HG03565 (cell line): ENCODE results near the gene TIMP1.

Experiments
- ATAC-seq: cut with Tn5 transposase; IDR thresholded peaks from one replicate; pipeline ENCODE4 v1.9.1; 2021; ENCODE audit warnings: mild to moderate bottlenecking, moderate library complexity; ENCODE audit not compliant: unreplicated experiment

TIMP1 gene

DNA sequence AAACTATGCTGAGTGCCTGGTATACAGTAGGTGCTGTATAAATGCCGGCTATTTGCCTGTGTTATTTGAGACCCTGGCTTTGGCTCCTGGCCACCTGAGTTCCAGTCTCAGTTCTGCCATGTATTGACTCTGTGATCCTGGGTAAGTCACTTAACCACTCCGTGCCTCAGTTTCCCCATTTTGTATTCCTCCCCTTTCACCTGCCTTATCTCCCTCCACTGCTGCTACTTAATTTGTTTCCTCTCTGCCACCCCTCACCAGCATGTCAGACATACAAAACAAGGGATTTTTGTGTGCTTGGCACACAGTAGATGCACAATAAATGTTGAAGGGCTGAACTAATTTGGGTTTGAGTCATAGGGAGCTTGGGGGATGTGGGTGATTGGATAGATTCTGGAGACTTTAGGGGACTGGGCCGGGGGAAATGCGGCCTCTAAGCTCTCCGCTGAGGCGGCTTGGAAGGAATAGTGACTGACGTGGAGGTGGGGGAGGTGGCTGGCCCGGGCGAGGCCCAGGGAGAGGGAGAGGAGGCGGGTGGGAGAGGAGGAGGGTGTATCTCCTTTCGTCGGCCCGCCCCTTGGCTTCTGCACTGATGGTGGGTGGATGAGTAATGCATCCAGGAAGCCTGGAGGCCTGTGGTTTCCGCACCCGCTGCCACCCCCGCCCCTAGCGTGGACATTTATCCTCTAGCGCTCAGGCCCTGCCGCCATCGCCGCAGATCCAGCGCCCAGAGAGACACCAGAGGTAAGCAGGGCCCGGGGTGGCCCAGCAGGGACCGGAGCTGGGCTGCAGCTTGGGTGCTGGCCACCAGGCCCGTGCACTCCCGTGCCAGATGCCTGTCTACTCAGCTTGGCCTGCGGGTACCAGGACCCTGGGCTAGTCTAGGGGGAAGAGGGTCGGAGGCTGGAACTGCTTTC, at the start of gene TIMP1:
Gene TIMP1, plus strand, starts transcription at position 706 of the 917 bp plus-strand sequence. CDS start 980 bp downstream, outside the sequence.
- ATAC-seq = peak; percentile 76

DNA sequence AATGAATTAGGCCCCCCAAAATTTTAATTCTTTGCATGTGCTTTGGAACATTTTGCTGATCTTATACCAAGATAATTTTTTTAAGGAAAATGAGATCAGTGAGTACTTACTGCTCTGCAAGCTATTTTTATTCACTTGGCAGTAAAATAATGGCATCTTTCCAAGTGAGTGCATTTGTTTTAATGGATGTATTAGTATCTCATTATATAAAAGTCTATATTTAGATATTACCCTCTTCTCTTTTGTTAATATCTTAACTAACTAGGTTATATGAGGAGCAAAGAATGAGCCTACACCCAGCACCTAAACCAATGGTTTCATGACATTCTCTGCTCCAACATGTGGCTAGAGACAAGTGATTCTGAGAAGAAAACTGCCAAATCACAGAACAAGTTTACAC, 42.4 kb upstream of the TIMP1 start:
- no peak for ATAC-seq

DNA sequence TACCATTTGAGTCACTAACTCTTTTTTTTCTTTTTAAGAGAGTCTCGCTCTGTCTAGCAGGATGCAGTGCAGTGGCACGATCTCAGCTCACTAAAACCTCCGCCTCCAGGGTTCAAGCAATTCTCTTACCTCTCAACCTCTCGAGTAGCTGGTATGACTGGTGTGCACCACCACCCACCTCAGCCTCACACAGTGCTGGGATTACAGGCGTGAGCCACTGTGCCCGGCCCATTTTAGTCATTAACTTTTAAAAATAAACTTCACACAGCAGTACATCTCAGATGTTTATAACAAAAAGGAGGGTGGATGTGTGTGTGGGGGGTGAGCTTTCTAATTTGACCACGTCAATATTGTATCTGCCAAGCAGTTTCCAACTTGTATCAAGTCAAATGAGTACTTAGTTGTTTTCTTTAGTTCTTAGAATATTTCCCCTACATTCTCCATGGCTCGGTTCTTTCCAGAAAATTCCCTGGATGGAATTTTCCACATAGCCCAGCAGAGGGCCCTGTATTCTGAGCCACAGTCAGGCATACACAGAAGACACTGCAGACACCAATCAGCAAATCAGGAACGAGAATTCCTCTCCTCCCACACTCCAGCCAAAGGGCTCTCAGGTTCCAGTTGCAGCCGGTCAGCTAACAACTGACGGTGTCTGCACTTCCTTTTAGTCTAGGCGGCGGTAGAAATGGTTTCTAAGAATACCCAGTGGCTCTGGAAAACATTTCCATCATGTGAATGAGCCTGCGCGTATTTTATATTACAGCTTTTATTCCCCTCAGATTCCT, 41.3 kb upstream of the TIMP1 start:
- ATAC-seq = no peak

- ATAC-seq = no peak
Observed at GRCh38 chrX:47543496-47543895, 38.7 kb upstream of the TIMP1 start.

DNA sequence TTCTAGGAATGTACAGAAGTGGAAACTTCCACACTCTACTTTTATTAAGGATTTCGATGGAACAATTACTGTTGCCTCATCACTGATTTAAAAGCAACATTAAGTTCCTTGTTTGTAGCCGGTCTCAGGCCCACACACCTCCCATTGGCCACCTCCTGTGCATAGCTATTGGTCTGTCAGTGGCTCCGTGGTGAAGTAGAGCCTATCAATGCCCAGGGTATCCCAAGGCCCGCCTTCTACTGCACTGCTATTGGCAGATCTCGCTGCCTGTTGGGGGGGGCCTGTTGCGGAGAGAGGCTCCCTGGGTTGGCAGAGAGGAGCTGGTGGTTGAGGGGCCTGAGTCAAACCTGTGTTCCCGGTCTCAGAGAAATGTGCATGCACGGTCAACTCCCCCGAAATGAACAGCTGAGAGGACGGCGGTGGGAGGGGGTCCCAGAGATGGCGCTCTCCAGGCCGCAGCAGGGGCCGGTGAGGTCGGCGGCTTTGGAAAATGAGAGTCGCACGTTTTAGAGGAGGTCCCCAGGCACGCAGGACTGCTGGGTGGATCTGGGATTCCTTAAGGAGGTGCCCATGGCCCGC, 26.1 kb upstream of the TIMP1 start:
- peak; percentile 85 for ATAC-seq

GRCh38 chrX:47558436-47558835, 23.8 kb upstream of the TIMP1 start:
- no peak for ATAC-seq

GRCh38 chrX:47560179-47560933, 21.9 kb upstream of the TIMP1 start:
- ATAC-seq = no peak

GRCh38 chrX:47560934-47561658, 21.1 kb upstream of the TIMP1 start, which contains the start of gene ARAF:
Gene ARAF (plus strand): TSS chrX:47561205. CDS start chrX:47562968, 1,763 bp downstream.
- peak; percentile 79 for ATAC-seq

DNA sequence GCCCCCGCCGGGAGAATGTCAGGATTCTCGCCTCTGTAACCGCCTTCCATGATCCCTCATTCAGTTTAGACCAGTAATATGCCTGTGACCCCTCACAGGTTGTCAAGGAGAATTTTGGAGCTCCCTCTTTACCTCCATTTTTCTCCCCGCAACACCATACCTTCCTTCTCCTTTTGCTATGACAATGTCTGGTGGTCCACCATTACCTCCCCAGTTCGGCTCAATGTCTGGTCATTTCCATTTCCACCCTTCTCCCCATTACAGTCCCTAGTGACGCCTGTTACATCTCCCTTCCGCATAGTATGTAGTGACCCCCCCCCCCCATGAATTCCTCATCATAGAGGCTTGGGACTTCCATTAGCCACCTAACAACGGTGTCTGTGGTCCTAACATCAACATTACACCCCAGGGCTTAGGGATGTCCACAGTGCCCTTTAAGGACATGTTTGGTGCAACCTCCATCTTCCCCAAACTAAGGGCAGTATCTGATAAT, 20.5 kb upstream of the TIMP1 start:
- no peak for ATAC-seq

GRCh38 chrX:47562615-47563243, 19.5 kb upstream of the TIMP1 start:
- no peak for ATAC-seq

DNA sequence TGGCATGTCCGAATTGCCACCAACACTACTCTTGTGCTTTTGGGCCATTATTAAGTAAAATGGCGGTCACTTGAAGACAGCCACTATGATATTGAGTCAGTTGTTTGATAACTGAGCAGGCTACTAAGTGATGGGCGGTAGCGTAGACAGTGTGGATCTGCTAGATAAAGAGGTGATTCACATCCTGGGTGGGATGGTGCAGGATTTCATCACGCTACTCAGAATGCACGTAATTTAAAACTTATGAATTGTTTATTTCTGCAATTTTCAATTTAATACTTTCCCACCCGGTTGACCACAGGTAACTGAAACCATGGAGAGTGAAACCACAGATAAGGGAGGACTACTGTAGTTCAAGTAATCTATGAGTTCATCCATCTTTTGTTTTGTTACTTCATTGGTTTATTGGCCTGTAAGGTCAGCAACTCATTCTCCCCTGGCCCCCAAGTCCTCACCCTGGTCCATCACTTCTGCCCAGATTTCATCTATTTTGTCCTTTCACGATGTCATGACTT, 18.4 kb upstream of the TIMP1 start:
- no peak for ATAC-seq

GRCh38 chrX:47564438-47565085, 17.7 kb upstream of the TIMP1 start:
- ATAC-seq = no peak

GRCh38 chrX:47566841-47567240, 15.4 kb upstream of the TIMP1 start:
- no peak for ATAC-seq

GRCh38 chrX:47568656-47569295, 13.5 kb upstream of the TIMP1 start:
- ATAC-seq = no peak

DNA sequence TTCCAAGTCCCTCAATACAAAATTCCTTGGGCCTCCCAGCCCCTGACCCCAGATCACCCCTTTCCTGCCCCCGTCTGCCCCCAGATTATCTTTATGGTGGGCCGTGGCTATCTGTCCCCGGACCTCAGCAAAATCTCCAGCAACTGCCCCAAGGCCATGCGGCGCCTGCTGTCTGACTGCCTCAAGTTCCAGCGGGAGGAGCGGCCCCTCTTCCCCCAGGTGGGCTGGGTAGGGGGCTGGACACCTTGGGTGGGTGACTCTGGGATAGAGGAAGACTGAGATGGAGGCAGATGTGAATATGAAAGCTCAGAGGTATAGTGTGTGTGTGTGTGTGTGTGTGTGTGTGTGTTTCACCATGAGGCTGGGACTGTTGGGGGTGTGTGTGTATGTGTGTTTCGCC, 11.4 kb upstream of the TIMP1 start:
- no peak for ATAC-seq

DNA sequence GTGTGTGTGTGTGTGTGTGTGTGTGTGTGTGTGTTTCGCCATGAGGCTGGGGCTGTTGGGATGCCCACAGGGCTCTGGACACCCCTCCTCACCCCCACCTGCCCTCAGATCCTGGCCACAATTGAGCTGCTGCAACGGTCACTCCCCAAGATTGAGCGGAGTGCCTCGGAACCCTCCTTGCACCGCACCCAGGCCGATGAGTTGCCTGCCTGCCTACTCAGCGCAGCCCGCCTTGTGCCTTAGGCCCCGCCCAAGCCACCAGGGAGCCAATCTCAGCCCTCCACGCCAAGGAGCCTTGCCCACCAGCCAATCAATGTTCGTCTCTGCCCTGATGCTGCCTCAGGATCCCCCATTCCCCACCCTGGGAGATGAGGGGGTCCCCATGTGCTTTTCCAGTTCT, 11.0 kb upstream of the TIMP1 start:
- no peak for ATAC-seq

- ATAC-seq = no peak
Observed at GRCh38 chrX:47571896-47572295, 10.3 kb upstream of the TIMP1 start.

GRCh38 chrX:47572773-47573340, 9.4 kb upstream of the TIMP1 start:
- ATAC-seq = no peak
